Right atrium auricular region (tissue), 2 donors: ENCODE results near the gene PRKCB. TPM values are rescaled to one million over a fixed set of nuclear protein-coding genes. Genes with fewer than 3 reads are reported as not detected.
A peak's percentile ranks its signal among the peaks of the same experiment; 100 is the strongest.

Source experiments
- DNase-seq: peaks from one replicate; pipeline ENCODE4 v3.0.0-alpha.2; 2019; ENCODE audit warnings: low spot score
- H3K27ac ChIP-seq, 2 donors: fragments of 200-600 bp; sonication (generic); 1 replicate in 1 of 2; 2 replicates in 1 of 2; pipeline ENCODE4 v1.5.1; 2016 to 2019
- H3K27me3 ChIP-seq, 2 donors: fragments of 200-600 bp; sonication (generic); one replicate each; pipeline versions ENCODE4 v1.5.1 to v1.6.0; 2017 to 2019
- H3K36me3 ChIP-seq: fragments of 200-600 bp; sonication (generic); one replicate; pipeline ENCODE4 v1.5.1; 2016
- H3K4me1 ChIP-seq, 2 donors: fragments of 200-600 bp; sonication (generic); one replicate each; pipeline versions ENCODE4 v1.5.1 to v1.6.0; 2017 to 2019
- H3K4me3 ChIP-seq, 2 donors: fragments of 200-600 bp; sonication (generic); 1 replicate in 1 of 2; 2 replicates in 1 of 2; pipeline ENCODE4 v1.5.1; 2017 to 2019; ENCODE audit warnings: mild to moderate bottlenecking in 1 of 2, moderate library complexity in 1 of 2
- H3K9me3 ChIP-seq, 2 donors: fragments of 200-600 bp; sonication (generic); one replicate each; pipeline ENCODE4 v1.5.1; 2019
- total RNA-seq, 2 donors: library from RNA; depleted of rRNA; stranded (reverse); fragments of >200 nt; gene quantifications; one replicate each; pipeline ENCODE4 v1.1.0, GENCODE V29; 2016
- TF ChIP-seq, protein P1 (sequence below), 2 donors: fragments of 200-600 bp; sonication (generic); IDR thresholded peaks; one replicate each; pipeline ENCODE4 v1.5.1; 2019; ENCODE audit warnings: antibody characterized with exemption in 2 of 2

Gene PRKCB
- total RNA-seq, 2 donors from 2014 or later, result 0.93 to 3.1 TPM

DNA sequence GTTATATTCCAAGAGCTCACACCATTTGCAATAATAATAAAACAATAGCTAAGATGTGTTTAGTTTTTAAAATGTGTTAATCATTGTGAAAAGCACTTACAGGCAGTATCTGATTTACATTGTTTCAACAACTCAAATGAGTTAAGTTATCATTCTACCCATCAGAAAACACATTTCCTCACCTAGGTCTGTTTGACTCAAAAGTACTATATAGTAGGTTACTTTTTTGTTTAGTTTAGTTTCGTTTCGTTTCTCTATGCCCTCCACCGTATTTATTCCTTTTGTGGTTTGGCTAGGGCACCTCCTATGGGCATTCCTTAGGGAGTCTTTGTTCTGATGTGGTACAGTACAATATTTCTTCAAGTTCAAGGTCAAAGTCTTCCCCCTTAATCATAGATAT, 201.6 kb downstream of the PRKCB start:
- DNase-seq, result no peak
- Histone ChIP-seq H3K27me3 (no peaks in the 10 kb centered on the region), H3K27ac (no peak overlapping the region), H3K36me3 (no peaks in the 10 kb centered on the region), H3K4me1 (no peaks in the 10 kb centered on the region), H3K4me3 (no peak overlapping the region), H3K9me3 (no peaks in the 10 kb centered on the region)
- TF ChIP-seq, protein P1, sequence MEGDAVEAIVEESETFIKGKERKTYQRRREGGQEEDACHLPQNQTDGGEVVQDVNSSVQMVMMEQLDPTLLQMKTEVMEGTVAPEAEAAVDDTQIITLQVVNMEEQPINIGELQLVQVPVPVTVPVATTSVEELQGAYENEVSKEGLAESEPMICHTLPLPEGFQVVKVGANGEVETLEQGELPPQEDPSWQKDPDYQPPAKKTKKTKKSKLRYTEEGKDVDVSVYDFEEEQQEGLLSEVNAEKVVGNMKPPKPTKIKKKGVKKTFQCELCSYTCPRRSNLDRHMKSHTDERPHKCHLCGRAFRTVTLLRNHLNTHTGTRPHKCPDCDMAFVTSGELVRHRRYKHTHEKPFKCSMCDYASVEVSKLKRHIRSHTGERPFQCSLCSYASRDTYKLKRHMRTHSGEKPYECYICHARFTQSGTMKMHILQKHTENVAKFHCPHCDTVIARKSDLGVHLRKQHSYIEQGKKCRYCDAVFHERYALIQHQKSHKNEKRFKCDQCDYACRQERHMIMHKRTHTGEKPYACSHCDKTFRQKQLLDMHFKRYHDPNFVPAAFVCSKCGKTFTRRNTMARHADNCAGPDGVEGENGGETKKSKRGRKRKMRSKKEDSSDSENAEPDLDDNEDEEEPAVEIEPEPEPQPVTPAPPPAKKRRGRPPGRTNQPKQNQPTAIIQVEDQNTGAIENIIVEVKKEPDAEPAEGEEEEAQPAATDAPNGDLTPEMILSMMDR (IDR thresholded peaks at IDR 0.05), result no peak

DNA sequence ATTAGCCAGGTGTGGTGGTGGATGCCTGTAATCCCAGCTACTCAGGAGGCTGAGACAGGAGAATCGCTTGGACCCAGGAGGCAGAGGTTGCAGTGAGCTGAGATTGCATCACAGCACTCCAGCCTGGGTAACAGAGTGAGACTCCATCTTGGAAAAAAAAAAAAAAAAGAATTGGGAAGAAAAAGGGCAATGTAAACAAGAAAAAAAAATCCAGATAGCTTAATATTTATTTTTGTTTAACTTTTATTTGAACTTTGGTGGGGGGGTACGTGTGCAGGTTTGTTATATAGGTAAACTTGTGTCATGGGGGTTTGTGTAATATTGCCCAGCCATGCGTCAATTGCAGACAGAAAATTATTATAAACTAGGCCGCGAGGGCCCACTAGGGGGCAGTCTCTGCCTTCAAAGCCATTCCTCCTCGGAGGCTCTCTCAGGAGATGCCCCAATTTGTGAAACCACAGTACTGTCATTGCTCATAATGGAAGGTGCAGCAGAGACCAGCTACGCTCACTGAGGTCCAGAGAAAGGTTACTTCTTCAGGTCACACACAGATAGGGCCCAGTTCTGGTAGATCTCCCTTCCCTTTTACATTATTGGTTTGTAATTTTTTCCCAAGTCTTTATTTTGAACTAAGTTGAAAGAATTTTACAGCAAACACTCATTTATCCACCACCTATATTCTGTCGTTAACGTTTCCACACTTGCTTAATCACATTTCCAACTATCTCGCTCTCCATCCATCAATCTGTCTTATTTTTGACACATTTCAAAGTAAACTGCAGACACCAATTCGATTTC, 206.2 kb downstream of the PRKCB start:
- DNase-seq, result peak; percentile 67
- TF ChIP-seq, protein P1 (IDR thresholded peaks at IDR 0.05), result peak in 1 of 2 donors; percentile 83
- no peak overlapping the region for H3K4me3 ChIP-seq

DNA sequence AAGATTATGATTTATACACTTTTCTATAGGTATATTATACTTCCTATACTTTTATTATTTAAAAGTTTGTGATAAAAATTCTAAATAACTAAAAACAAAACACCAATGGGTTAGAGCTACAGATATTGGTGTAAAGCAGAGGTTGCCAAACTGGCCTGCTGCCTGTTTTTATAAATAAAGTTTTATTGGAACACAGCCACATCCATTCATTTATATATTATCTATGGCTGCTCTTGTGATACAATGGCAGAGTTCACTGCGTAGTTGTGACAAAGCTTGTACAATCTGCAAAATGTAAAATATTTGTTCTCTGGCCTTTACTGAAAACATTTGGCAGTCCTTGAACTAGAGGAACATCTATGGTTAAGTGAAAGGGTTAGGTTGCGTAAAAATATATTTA, 208.7 kb downstream of the PRKCB start:
- TF ChIP-seq, protein P1 (IDR thresholded peaks at IDR 0.05), result no peak
- H3K9me3 ChIP-seq, result no peaks in the 10 kb centered on the region
- H3K4me3 ChIP-seq, result no peak overlapping the region
- no peaks in the 10 kb centered on the region for H3K27me3 ChIP-seq
- no peaks in the 10 kb centered on the region for H3K4me1 ChIP-seq
- DNase-seq, result no peak
- H3K27ac ChIP-seq, result no peak overlapping the region
- H3K36me3 ChIP-seq, result no peaks in the 10 kb centered on the region

More for the DNA sequence above, 206.2 kb downstream of the PRKCB start:
- Histone ChIP-seq H3K9me3 (no peaks in the 10 kb centered on the region), H3K4me1 (no peaks in the 10 kb centered on the region), H3K27me3 (no peaks in the 10 kb centered on the region), H3K27ac (no peak overlapping the region), H3K36me3 (no peaks in the 10 kb centered on the region)

DNA sequence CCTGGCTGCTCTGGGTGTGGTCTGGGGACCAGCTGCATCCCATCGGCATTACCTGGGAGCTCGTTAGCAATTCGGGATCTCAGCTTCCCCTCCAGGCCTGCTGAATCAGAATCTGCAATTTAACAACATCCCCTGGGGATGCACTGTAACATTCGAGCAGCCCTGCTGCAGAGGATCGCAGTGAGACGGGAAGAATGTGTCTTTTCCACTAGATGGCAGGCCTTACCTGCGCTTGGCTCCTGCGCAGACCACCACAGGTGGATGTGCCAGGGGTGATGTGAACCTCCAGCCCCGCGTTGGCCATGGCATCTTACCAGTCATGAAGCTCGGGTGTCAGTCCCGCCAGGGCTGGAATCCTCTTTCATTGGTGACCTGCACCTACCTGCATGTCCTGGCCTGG, 209.9 kb downstream of the PRKCB start:
- TF ChIP-seq, protein P1 (IDR thresholded peaks at IDR 0.05), result peak in 1 of 2 donors; percentile 61
- no peak for DNase-seq
- Histone ChIP-seq H3K27me3 (no peaks in the 10 kb centered on the region), H3K4me1 (no peaks in the 10 kb centered on the region), H3K9me3 (no peaks in the 10 kb centered on the region), H3K36me3 (no peaks in the 10 kb centered on the region), H3K4me3 (no peak overlapping the region), H3K27ac (no peak overlapping the region)

DNA sequence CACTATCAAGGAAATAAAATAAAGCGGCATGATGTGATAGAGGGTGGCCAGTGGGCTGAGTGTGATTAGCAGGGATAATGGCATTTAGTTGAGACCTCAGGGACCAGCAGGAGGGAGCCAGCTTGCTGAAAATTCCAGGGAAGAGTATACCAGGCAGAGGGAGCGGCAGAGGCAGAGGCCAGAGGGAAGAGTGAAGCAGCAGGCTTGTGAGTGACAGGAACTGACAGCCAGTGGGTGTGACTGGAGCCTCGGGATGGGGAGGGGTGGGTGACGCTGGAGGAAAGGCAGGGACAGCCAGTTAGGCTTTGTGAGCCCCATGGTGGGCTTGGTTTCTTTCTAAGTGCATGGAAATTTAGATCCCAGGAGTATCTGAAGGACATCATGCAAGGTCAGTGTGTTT, 210.7 kb downstream of the PRKCB start:
- Histone ChIP-seq H3K36me3 (no peaks in the 10 kb centered on the region), H3K4me1 (no peaks in the 10 kb centered on the region), H3K27me3 (no peaks in the 10 kb centered on the region), H3K9me3 (no peaks in the 10 kb centered on the region), H3K27ac (no peak overlapping the region), H3K4me3 (no peak overlapping the region)
- no peak for DNase-seq
- TF ChIP-seq, protein P1 (IDR thresholded peaks at IDR 0.05), result no peak

DNA sequence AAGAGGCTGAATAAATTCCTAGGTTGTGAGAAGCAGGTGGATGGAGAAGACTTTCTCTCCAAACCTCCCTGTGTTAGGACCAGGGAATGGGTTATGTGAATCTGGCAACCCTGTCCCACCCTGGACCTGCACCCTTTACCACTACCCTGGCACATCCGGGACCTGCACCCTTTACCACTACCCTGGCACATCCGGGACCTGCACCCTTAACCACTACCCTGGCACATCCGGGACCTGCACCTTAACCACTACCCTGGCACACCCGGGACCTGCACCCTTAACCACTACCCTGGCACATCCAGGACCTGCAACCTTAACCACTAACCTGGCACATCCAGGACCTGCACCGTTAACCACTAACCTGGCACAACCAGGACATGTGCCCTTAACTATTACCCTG, 213.3 kb downstream of the PRKCB start:
- no peaks in the 10 kb centered on the region for H3K4me1 ChIP-seq
- H3K27ac ChIP-seq, result no peak overlapping the region
- TF ChIP-seq, protein P1 (IDR thresholded peaks at IDR 0.05), result no peak
- DNase-seq, result no peak
- H3K27me3 ChIP-seq, result no peaks in the 10 kb centered on the region
- no peaks in the 10 kb centered on the region for H3K9me3 ChIP-seq
- no peaks in the 10 kb centered on the region for H3K36me3 ChIP-seq
- no peak overlapping the region for H3K4me3 ChIP-seq
